MCF 10A (cell line): ENCODE data around the gene NSUN6. TPM values are rescaled to one million over a fixed set of nuclear protein-coding genes. Genes with fewer than 3 reads are reported as not detected.

Source experiments
- BruUV-seq: library from RNA; stranded (reverse); fragments of 400-500 nt; replicated peaks from 2 replicates; lab custom pipeline; 2021; lab: Mats Ljungman, UMichigan
- CTCF ChIA-PET: fragments of 300-600 bp; sonication (Branson Sonifier 250); formaldehyde crosslinking; extraction: SDS; loops from one replicate; lab custom pipeline; 2021; ENCODE audit warnings: antibody characterized with exemption, inconsistent platforms; lab: Yijun Ruan, JAX
- POLR2A ChIA-PET: fragments of 300-600, 350-650 bp; sonication (Branson Sonifier 250); formaldehyde crosslinking; extraction: SDS; loops from one replicate; lab custom pipeline; 2020; ENCODE audit warnings: antibody characterized with exemption, inconsistent platforms; lab: Yijun Ruan, JAX
- DNase-seq: peaks from one replicate; pipeline ENCODE4 v3.0.0-alpha.2; 2018; ENCODE audit not compliant: unreplicated experiment
- H3K27ac Mint-ChIP-seq: one replicate; pipeline ENCODE4 v1.8.0; 2022; ENCODE audit warnings: mild to moderate bottlenecking, low read depth, mixed read lengths; ENCODE audit not compliant: unreplicated experiment
- H3K27me3 Mint-ChIP-seq: one replicate; pipeline ENCODE4 v1.8.0; 2022; ENCODE audit warnings: mixed read lengths; ENCODE audit not compliant: insufficient read depth, unreplicated experiment
- H3K36me3 Mint-ChIP-seq: one replicate; pipeline ENCODE4 v1.8.0; 2022; ENCODE audit warnings: mild to moderate bottlenecking, moderate library complexity, mixed read lengths; ENCODE audit not compliant: insufficient read depth, unreplicated experiment
- H3K4me1 Mint-ChIP-seq: one replicate; pipeline ENCODE4 v1.8.0; 2022; ENCODE audit warnings: mixed read lengths; ENCODE audit not compliant: insufficient read depth, unreplicated experiment
- H3K4me3 Mint-ChIP-seq: one replicate; pipeline ENCODE4 v1.8.0; 2022; ENCODE audit warnings: mild to moderate bottlenecking, moderate library complexity, mixed read lengths; ENCODE audit not compliant: unreplicated experiment
- H3K9me3 Mint-ChIP-seq: one replicate; pipeline ENCODE4 v1.8.0; 2022; ENCODE audit warnings: mixed read lengths; ENCODE audit not compliant: unreplicated experiment
- CTCF ChIP-seq: fragments of 200-600 bp; IDR thresholded peaks from one replicate; pipeline ENCODE4 v1.8.0; 2022; ENCODE audit warnings: antibody characterized with exemption, mild to moderate bottlenecking; ENCODE audit not compliant: unreplicated experiment
- intact Hi-C: fragments of 100-400 bp; cut with micrococcal nuclease; formaldehyde crosslinking; loops from 2 replicates; pipeline ENCODE4 v1.14.1; 2022
- total RNA-seq: library from RNA; stranded (reverse); gene quantifications from 2 replicates; pipeline ENCODE4 v1.2.3, GENCODE V29; 2022

NSUN6 gene
- total RNA-seq, 1 experiment from 2014 or later, result 16.2 TPM

- no peaks in the 10 kb centered on the region for H3K36me3 Mint-ChIP-seq
- H3K27me3 Mint-ChIP-seq, result no peaks in the 10 kb centered on the region
- POLR2A ChIA-PET, result no interaction called here
- no peak for DNase-seq
- TF ChIP-seq CTCF, result no peak
- no peaks in the 10 kb centered on the region for H3K4me1 Mint-ChIP-seq
- H3K9me3 Mint-ChIP-seq, result no peaks in the 10 kb centered on the region
- H3K4me3 Mint-ChIP-seq, result no peak overlapping the region
- no TSS peak for BruUV-seq
- H3K27ac Mint-ChIP-seq, result no peak overlapping the region
- CTCF ChIA-PET, result no interaction called here
- intact Hi-C loops, result no loop called here
These were observed 89.4 kb downstream of the NSUN6 start for GRCh38 chr10:18561861-18562551.

GRCh38 chr10:18557960-18558359 is 93.4 kb downstream of the NSUN6 start:
- no peaks in the 10 kb centered on the region for H3K4me1 Mint-ChIP-seq
- no peak overlapping the region for H3K4me3 Mint-ChIP-seq
- no peaks in the 10 kb centered on the region for H3K36me3 Mint-ChIP-seq
- H3K9me3 Mint-ChIP-seq, result no peaks in the 10 kb centered on the region
- intact Hi-C loops, result no loop called here
- H3K27ac Mint-ChIP-seq, result no peak overlapping the region
- no TSS peak for BruUV-seq
- POLR2A ChIA-PET, result no interaction called here
- DNase-seq, result no peak
- H3K27me3 Mint-ChIP-seq, result no peaks in the 10 kb centered on the region
- CTCF ChIA-PET, result no interaction called here
- no peak for TF ChIP-seq CTCF

GRCh38 chr10:18556522-18557147 is 94.8 kb downstream of the NSUN6 start:
- H3K36me3 Mint-ChIP-seq, result no peaks in the 10 kb centered on the region
- BruUV-seq, result no TSS peak
- ChIA-PET CTCF (no interaction called here), POLR2A (no interaction called here)
- H3K27ac Mint-ChIP-seq, result no peak overlapping the region
- H3K27me3 Mint-ChIP-seq, result no peaks in the 10 kb centered on the region
- H3K4me3 Mint-ChIP-seq, result no peak overlapping the region
- intact Hi-C loops, result no loop called here
- DNase-seq, result no peak
- no peaks in the 10 kb centered on the region for H3K4me1 Mint-ChIP-seq
- no peaks in the 10 kb centered on the region for H3K9me3 Mint-ChIP-seq
- no peak for TF ChIP-seq CTCF

- Mint-ChIP-seq H3K4me1 (no peaks in the 10 kb centered on the region), H3K4me3 (no peak overlapping the region), H3K36me3 (no peaks in the 10 kb centered on the region), H3K27ac (no peak overlapping the region), H3K9me3 (no peaks in the 10 kb centered on the region), H3K27me3 (no peaks in the 10 kb centered on the region)
- CTCF ChIA-PET, result no interaction called here
- no TSS peak for BruUV-seq
- POLR2A ChIA-PET, result no interaction called here
- intact Hi-C loops, result no loop called here
- DNase-seq, result no peak
- TF ChIP-seq CTCF, result no peak
These were observed 96.9 kb downstream of the NSUN6 start for GRCh38 chr10:18554479-18554878.
